Activated T-helper 17 cell treated with anti-CD3 and anti-CD28 coated beads, Interleukin-2, amount 50 U/mL, for 72 hours (primary cell): Measurements from ENCODE around the gene SMIM36. TPM values are rescaled to one million over a fixed set of nuclear protein-coding genes. Genes with fewer than 3 reads are reported as not detected.
"Not testable (repeated sequence)": the region's sequence is repeated elsewhere in the genome, so short reads cannot be mapped to it uniquely, and the experiment has no call there.

Experiments used
- ATAC-seq: fragments of 150-1000 bp; cut with Tn5 transposase; replicated peaks from 2 replicates; pipeline ENCODE4 v1.10.0; 2021; ENCODE audit warnings: mild to moderate bottlenecking, moderate library complexity
- H3K27ac Mint-ChIP-seq: one replicate; pipeline ENCODE4 v1.8.0; 2022; ENCODE audit warnings: mixed read lengths
- H3K27me3 Mint-ChIP-seq: one replicate; pipeline ENCODE4 v1.8.0; 2022; ENCODE audit warnings: mixed read lengths
- H3K36me3 Mint-ChIP-seq: one replicate; pipeline ENCODE4 v1.8.0; 2022; ENCODE audit warnings: low read depth, mild to moderate bottlenecking, mixed read lengths
- H3K4me1 Mint-ChIP-seq: one replicate; pipeline ENCODE4 v1.8.0; 2022; ENCODE audit warnings: mixed read lengths
- H3K4me3 Mint-ChIP-seq: one replicate; pipeline ENCODE4 v1.8.0; 2022; ENCODE audit warnings: mild to moderate bottlenecking, mixed read lengths
- H3K9me3 Mint-ChIP-seq: one replicate; pipeline ENCODE4 v1.8.0; 2022; ENCODE audit warnings: mixed read lengths
- total RNA-seq, 2 donors: library from RNA; stranded (reverse); gene quantifications; one replicate each; pipeline ENCODE4 v1.2.3, GENCODE V29; 2022

SMIM36 gene
- total RNA-seq, 2 donors from 2014 or later: not detected

DNA sequence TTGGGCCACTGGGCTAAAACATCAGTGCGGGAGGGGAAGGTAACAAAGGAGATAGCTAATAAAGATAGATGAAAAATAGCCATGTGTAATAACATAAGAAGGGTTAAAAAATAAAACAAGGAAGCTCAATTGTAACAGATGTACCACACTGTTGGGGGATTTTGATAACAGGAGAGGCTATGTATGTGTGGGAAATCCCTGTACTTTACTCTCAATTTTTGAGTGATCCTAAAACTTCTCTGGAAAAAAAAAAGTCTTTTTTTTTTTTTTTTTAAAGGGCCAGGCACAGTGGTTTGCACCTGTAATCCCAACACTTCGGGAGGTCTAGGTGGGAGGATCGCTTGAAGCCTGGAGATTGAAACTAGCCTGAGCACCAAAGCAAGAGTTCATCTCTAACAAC, 87.7 kb downstream of the SMIM36 start:
- H3K4me3 Mint-ChIP-seq: no peak overlapping the region
- H3K27ac Mint-ChIP-seq: no peak overlapping the region
- peaks cover 13% of the 10 kb centered on the region for H3K4me1 Mint-ChIP-seq
- ATAC-seq: no peak
- peaks cover 14% of the 10 kb centered on the region for H3K36me3 Mint-ChIP-seq
- H3K27me3 Mint-ChIP-seq: peaks cover 32% of the 10 kb centered on the region
- no peaks in the 10 kb centered on the region for H3K9me3 Mint-ChIP-seq

DNA sequence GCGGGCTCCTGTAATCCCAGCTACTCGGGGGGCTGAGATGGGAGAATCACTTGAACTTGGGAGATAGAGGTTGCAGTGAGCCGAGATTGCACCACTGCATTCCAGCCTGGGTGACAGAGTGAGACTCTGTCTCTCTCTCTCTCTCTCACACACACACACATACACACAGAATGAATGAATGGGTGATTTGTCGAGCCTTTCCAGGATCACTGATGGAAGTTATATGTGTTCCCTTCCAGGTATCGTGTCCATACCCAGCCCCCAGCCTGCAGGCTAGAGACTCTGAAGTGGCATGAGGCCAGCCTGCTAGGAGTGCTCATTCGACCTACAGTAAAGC, 88.5 kb downstream of the SMIM36 start:
- not testable (repeated sequence) for H3K9me3 Mint-ChIP-seq, H3K4me3 Mint-ChIP-seq, ATAC-seq, H3K27ac Mint-ChIP-seq
- Mint-ChIP-seq H3K36me3 (peaks cover 14% of the 10 kb centered on the region), H3K27me3 (peaks cover 32% of the 10 kb centered on the region), H3K4me1 (peaks cover 19% of the 10 kb centered on the region)

GRCh38 chr17:55421179-55421934, 89.9 kb downstream of the SMIM36 start, which contains the start of gene MMD:
Gene MMD, minus strand, starts transcription at chr17:55421835. Its CDS starts 140 bp downstream, at chr17:55421695.
- Mint-ChIP-seq H3K27me3 (peaks cover 27% of the 10 kb centered on the region), H3K27ac (peak within 1 kb of the TSS; percentile 94), H3K4me3 (peak within 1 kb of the TSS; percentile 92), H3K4me1 (peaks cover 33% of the 10 kb centered on the region), H3K9me3 (no peaks in the 10 kb centered on the region), H3K36me3 (peaks cover 14% of the 10 kb centered on the region)
- peak; percentile 49 for ATAC-seq

- peak; percentile 8 for ATAC-seq
- H3K36me3 Mint-ChIP-seq: peaks cover 14% of the 10 kb centered on the region
- peaks cover 35% of the 10 kb centered on the region for H3K4me1 Mint-ChIP-seq
- H3K27ac Mint-ChIP-seq: peak overlapping the region; percentile 94
- peak overlapping the region; percentile 92 for H3K4me3 Mint-ChIP-seq
- no peaks in the 10 kb centered on the region for H3K9me3 Mint-ChIP-seq
- peaks cover 26% of the 10 kb centered on the region for H3K27me3 Mint-ChIP-seq
These were observed 90.5 kb downstream of the SMIM36 start for GRCh38 chr17:55420776-55421178.

DNA sequence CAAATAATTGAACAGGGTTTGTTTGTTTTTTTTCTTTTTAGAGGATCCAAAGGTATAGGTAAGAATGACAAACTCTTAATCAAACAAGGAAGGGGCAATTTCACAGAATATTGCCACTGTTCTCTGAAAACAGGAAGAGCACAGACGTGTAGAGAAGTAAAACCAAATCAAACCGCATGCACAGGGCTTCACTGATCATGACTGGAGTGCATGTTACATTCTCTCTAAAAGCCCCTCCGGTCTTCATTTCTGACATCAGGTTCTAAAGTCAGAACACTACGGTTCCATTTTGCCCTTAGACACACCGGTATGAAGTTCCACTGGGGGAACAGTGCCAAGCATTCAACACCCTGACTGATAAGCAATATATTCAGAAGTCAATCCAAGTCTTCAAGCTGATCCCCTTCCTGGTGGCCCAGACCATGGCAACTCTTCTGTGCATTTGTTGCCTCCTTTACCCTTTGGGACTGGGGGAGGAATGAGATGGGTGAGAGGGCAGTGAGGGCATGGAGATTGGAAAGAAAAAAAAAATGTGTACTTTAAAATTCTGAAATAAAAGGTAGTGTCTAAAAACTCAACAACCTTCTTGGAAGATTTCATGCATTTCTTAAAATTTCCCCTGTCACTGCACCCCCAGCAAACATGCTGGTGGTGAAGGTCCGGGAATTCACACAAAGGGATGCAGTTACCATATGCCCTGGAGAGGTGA, 91.0 kb downstream of the SMIM36 start:
- Mint-ChIP-seq H3K27ac (peak overlapping the region; percentile 94), H3K4me3 (peak overlapping the region; percentile 92), H3K4me1 (peaks cover 35% of the 10 kb centered on the region), H3K36me3 (peaks cover 14% of the 10 kb centered on the region), H3K27me3 (peaks cover 21% of the 10 kb centered on the region), H3K9me3 (no peaks in the 10 kb centered on the region)
- ATAC-seq: peak; percentile 39

DNA sequence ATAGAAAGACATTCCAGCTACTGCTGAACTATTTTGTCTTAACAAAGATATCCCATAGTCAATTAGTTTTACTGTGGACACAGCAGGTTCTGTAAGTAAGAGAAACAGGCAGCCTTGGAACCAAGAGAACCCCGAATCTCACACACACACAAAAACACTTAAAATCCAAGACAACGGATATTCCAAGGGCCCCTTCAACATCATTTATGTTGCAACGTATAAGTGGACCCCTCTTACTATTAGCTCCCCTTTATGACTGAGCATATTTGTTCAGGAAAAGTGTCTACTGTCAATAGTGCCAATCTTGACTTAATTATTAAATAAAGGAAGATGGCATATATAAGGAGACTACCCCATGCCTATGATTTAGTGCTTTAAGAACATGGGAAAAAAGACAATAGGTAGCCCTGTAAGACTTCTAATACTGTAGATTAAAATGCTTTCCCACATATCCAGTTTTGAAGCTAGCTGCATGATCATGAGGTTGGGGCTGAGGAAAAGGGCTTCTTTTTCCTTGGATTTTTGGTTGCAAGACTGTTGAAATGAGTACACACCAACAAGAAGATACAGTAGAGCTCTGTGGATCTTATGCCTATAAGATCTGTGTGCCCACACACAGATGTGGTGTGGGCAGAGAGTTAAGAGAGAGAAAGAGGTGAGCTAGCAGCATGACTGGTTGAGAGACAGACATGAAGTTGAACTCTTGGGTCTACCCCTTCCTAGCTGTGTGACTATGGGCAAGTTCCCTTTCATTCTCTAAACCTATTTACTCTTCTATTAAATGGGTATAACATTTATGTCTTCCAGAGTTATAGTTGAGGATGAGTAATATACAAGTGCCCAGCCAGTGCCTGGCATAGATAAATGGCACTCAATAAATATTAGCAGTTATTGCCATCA, 92.6 kb downstream of the SMIM36 start:
- Mint-ChIP-seq H3K27ac (peak overlapping the region; percentile 62), H3K4me3 (peak overlapping the region; percentile 92), H3K4me1 (peaks cover 40% of the 10 kb centered on the region), H3K36me3 (peaks cover 30% of the 10 kb centered on the region), H3K9me3 (no peaks in the 10 kb centered on the region), H3K27me3 (peaks cover 7% of the 10 kb centered on the region)
- ATAC-seq: peak; percentile 12

GRCh38 chr17:55417411-55418268, 93.6 kb downstream of the SMIM36 start:
- Mint-ChIP-seq H3K4me1 (peaks cover 40% of the 10 kb centered on the region), H3K36me3 (peaks cover 39% of the 10 kb centered on the region), H3K27ac (peak overlapping the region; percentile 32), H3K27me3 (no peaks in the 10 kb centered on the region), H3K9me3 (no peaks in the 10 kb centered on the region), H3K4me3 (peak overlapping the region; percentile 15)
- no peak for ATAC-seq

- peak overlapping the region; percentile 15 for H3K4me3 Mint-ChIP-seq
- peak; percentile 13 for ATAC-seq
- H3K27me3 Mint-ChIP-seq: no peaks in the 10 kb centered on the region
- H3K4me1 Mint-ChIP-seq: peaks cover 40% of the 10 kb centered on the region
- peak overlapping the region; percentile 32 for H3K27ac Mint-ChIP-seq
- H3K36me3 Mint-ChIP-seq: peaks cover 50% of the 10 kb centered on the region
- H3K9me3 Mint-ChIP-seq: no peaks in the 10 kb centered on the region
These were observed 94.7 kb downstream of the SMIM36 start for GRCh38 chr17:55416470-55417052.

DNA sequence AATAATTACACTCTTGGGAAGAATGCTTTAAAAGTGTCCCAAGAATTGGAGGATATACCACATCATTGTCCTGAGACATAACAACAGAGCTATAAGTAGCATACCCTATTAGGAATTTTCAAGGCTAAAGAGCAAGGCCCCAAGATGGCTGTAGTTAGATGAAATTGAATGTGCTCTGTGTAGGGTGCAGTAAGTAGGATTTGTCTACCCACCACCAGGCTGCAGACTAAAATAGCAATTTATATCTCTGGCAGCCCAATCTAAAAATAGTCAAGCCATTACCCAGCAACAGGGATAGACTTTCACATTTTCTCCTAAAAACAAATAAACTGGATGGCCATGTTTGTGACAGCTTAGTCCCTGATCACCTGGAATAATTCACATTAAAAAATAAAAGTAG, 95.3 kb downstream of the SMIM36 start:
- ATAC-seq: no peak
- Mint-ChIP-seq H3K27me3 (no peaks in the 10 kb centered on the region), H3K4me1 (peaks cover 40% of the 10 kb centered on the region), H3K36me3 (peaks cover 56% of the 10 kb centered on the region), H3K9me3 (no peaks in the 10 kb centered on the region), H3K4me3 (no peak overlapping the region), H3K27ac (no peak overlapping the region)

- peaks cover 40% of the 10 kb centered on the region for H3K4me1 Mint-ChIP-seq
- peaks cover 60% of the 10 kb centered on the region for H3K36me3 Mint-ChIP-seq
- no peak overlapping the region for H3K4me3 Mint-ChIP-seq
- no peaks in the 10 kb centered on the region for H3K27me3 Mint-ChIP-seq
- no peak overlapping the region for H3K27ac Mint-ChIP-seq
- no peaks in the 10 kb centered on the region for H3K9me3 Mint-ChIP-seq
- ATAC-seq: no peak
These were observed 96.3 kb downstream of the SMIM36 start for GRCh38 chr17:55414983-55415382.

GRCh38 chr17:55413825-55414489, 97.3 kb downstream of the SMIM36 start:
- no peak for ATAC-seq

GRCh38 chr17:55411463-55411855, 99.8 kb downstream of the SMIM36 start:
- no peak for ATAC-seq
- no peak overlapping the region for H3K4me3 Mint-ChIP-seq
- H3K27ac Mint-ChIP-seq: no peak overlapping the region
- H3K36me3 Mint-ChIP-seq: peaks cover 87% of the 10 kb centered on the region
- no peaks in the 10 kb centered on the region for H3K9me3 Mint-ChIP-seq
- H3K4me1 Mint-ChIP-seq: peaks cover 9% of the 10 kb centered on the region
- no peaks in the 10 kb centered on the region for H3K27me3 Mint-ChIP-seq

More at GRCh38 chr17:55413825-55414489, 97.3 kb downstream of the SMIM36 start:
- H3K36me3 Mint-ChIP-seq: peaks cover 62% of the 10 kb centered on the region
- H3K4me3 Mint-ChIP-seq: no peak overlapping the region
- H3K4me1 Mint-ChIP-seq: peaks cover 31% of the 10 kb centered on the region
- no peak overlapping the region for H3K27ac Mint-ChIP-seq
- no peaks in the 10 kb centered on the region for H3K9me3 Mint-ChIP-seq
- no peaks in the 10 kb centered on the region for H3K27me3 Mint-ChIP-seq
